K562 (cell line): ENCODE measurements around the gene TAX1BP1. TPM values are rescaled to one million over a fixed set of nuclear protein-coding genes. Genes with fewer than 3 reads are reported as not detected.

Experiments used
- BRCA1 ChIP-seq, 2 experiments: fragments of 450-650 bp in 1 of 2; sonication (generic) in 1 of 2; formaldehyde crosslinking in 1 of 2; IDR thresholded peaks; 2 replicates each; pipeline versions ENCODE4 v1.5.0 to v1.6.1; 2017 to 2020; ENCODE audit warnings: mild to moderate bottlenecking in 1 of 2, missing genetic modification reagents in 1 of 2
- CEBPG ChIP-seq, 3 experiments: fragments of 200-800 bp in 1 of 3; sonication (Bioruptor generic) in 1 of 3; sonication (generic) in 1 of 3; formaldehyde crosslinking in 1 of 3; IDR thresholded peaks in 2 of 3; conservative IDR thresholded peaks in 1 of 3; 2 replicates each; pipeline versions ENCODE4 v1.6.1 to v1.8.0; 2016 to 2022; ENCODE audit warnings: missing compliant biosample characterization in 2 of 3, missing genetic modification characterization in 2 of 3, mild to moderate bottlenecking in 1 of 3, missing genetic modification reagents in 1 of 3
- DNMT1 ChIP-seq: fragments of 450-650 bp; IDR thresholded peaks from 2 replicates; pipeline ENCODE4 v1.6.1; 2016; ENCODE audit warnings: antibody characterized with exemption, mild to moderate bottlenecking
- EGR1 ChIP-seq: fragments of 450-650 bp; conservative IDR thresholded peaks from 2 replicates; pipeline ENCODE4 v1.6.1; 2017; ENCODE audit warnings: mild to moderate bottlenecking
- ETV5 ChIP-seq: sonication (generic); formaldehyde crosslinking; IDR thresholded peaks from 2 replicates; pipeline ENCODE4 v1.4.0; 2020; ENCODE audit warnings: low read depth, mild to moderate bottlenecking, missing genetic modification reagents
- FOSL1 ChIP-seq: fragments of 200-800 bp; sonication (Bioruptor generic); conservative IDR thresholded peaks from 2 replicates; pipeline ENCODE4 v1.6.1; 2016; ENCODE audit warnings: missing genetic modification characterization, missing compliant biosample characterization
- GTF2E2 ChIP-seq: fragments of 200-800 bp; sonication (Bioruptor generic); IDR thresholded peaks from 2 replicates; pipeline ENCODE4 v1.6.1; 2016; ENCODE audit warnings: missing genetic modification characterization, missing compliant biosample characterization
- HDAC6 ChIP-seq: IDR thresholded peaks from 2 replicates; pipeline ENCODE4 v1.6.1; 2012; ENCODE audit warnings: low read depth, mild to moderate bottlenecking, control low read depth, inconsistent platforms, low read length, moderate library complexity
- HIVEP1 ChIP-seq: fragments of 250-450 bp; sonication (Bioruptor Pico); IDR thresholded peaks from 2 replicates; pipeline ENCODE4 v1.4.0; 2020; ENCODE audit warnings: mild to moderate bottlenecking
- HNRNPH1 ChIP-seq: fragments of 200-400 bp; formaldehyde crosslinking; optimal IDR thresholded peaks from 2 replicates; pipeline ENCODE3; 2017; ENCODE audit warnings: low read depth, mild to moderate bottlenecking, low read length, moderate library complexity
- MXI1 ChIP-seq: IDR thresholded peaks from 2 replicates; pipeline ENCODE4 v1.6.1; 2011; ENCODE audit warnings: low read depth, mild to moderate bottlenecking, improper control_type of control experiment, low read length
- PHF8 ChIP-seq: fragments of 200-600 bp; sonication (generic); IDR thresholded peaks from 2 replicates; pipeline ENCODE4 v1.6.1; 2012; ENCODE audit warnings: mixed run types, mild to moderate bottlenecking, inconsistent platforms, low read length, moderate library complexity, borderline replicate concordance
- POLR2AphosphoS5 ChIP-seq: IDR thresholded peaks from 2 replicates; pipeline ENCODE4 v1.6.1; 2011; ENCODE audit warnings: mild to moderate bottlenecking, low read depth, low read length, moderate library complexity; ENCODE audit not compliant: control insufficient read depth, insufficient read depth
- POLR2B ChIP-seq: fragments of 450-650 bp; IDR thresholded peaks from 2 replicates; pipeline ENCODE4 v1.6.1; 2018; ENCODE audit warnings: low read depth; ENCODE audit not compliant: partially characterized antibody
- PRDM10 ChIP-seq: fragments of 450-650 bp; IDR thresholded peaks from 2 replicates; pipeline ENCODE4 v1.6.1; 2018; ENCODE audit not compliant: partially characterized antibody
- RCOR1 ChIP-seq, 2 experiments: IDR thresholded peaks; 2 replicates each; pipeline ENCODE4 v1.6.1; 2012; ENCODE audit warnings: low read depth in 2 of 2, low read length in 2 of 2, borderline replicate concordance in 1 of 2, improper control_type of control experiment in 1 of 2
- THRAP3 ChIP-seq: fragments of 450-650 bp; IDR thresholded peaks from 2 replicates; pipeline ENCODE4 v1.6.1; 2016; ENCODE audit warnings: mild to moderate bottlenecking, inconsistent platforms, borderline replicate concordance
- UBTF ChIP-seq, 2 experiments: IDR thresholded peaks; 2 replicates each; pipeline ENCODE4 v1.6.1; 2012; ENCODE audit warnings: improper control_type of control experiment in 2 of 2, low read depth in 2 of 2, low read length in 2 of 2, borderline replicate concordance in 1 of 2
- polyA plus RNA-seq, 8 experiments: library from polyadenylated mRNA; depleted of rRNA in 4 of 8; stranded (reverse) in 5 of 8; unstranded in 3 of 8; fragments of >200 nt; fragmentation: Nextera tagmentation in 2 of 8; fragmentation: Illumina TruSeq in 1 of 8; extraction: Ambion mirVana in 2 of 8; extraction: Trizol in 1 of 8; gene quantifications; 2 replicates each; pipeline versions ENCODE4 v1.2.1 to v1.2.3, GENCODE V29; 2011 to 2014; ENCODE audit warnings: inconsistent platforms in 1 of 8, missing spikeins in 1 of 8
- total RNA-seq, 7 experiments: library from RNA; depleted of rRNA in 6 of 7; stranded (reverse); fragments of >200 nt in 6 of 7; fragmentation: Illumina TruSeq in 2 of 7; extraction: Trizol in 2 of 7; gene quantifications; 2 replicates each; pipeline versions ENCODE4 v1.2.1 to v1.2.3, GENCODE V29; 2011 to 2021; ENCODE audit warnings: low replicate concordance in 1 of 7
- TF ChIP-seq, protein P1 (sequence below): fragments of 250-450 bp; sonication (Bioruptor Pico); IDR thresholded peaks from 2 replicates; pipeline ENCODE4 v1.8.0; 2021; ENCODE audit warnings: moderate library complexity, mild to moderate bottlenecking, inconsistent platforms
- TF ChIP-seq, protein P2 (sequence below): fragments of 250-450 bp; sonication (Bioruptor Pico); IDR thresholded peaks from 2 replicates; pipeline ENCODE4 v1.5.0; 2021

Gene TAX1BP1
- total and polyA plus RNA-seq, 9 of the 15 experiments (the other 6 are each of a cell fraction or from before 2014, with no cell fraction given): 49.0 to 119 (median 75.9) TPM

GRCh38 chr7:27740449-27741086, 606 bp downstream of the TAX1BP1 start (continued):
- TF ChIP-seq RCOR1 (IDR thresholded peaks at IDR 0.05; ENCODE audit: borderline replicate concordance in 1 of 2, low read depth in 2 of 2, low read length in 2 of 2) (peak in 1 of 2 experiments; percentile 29; a peak in 1 of 4 replicates), EGR1 (peak; percentile 64), PRDM10 (no peak), DNMT1 (no peak), POLR2B (peak; percentile 44), CEBPG (CRISPR knock-in tag; IDR thresholded peaks at IDR 0.05) (no peak), CEBPG (tag; conservative IDR thresholded peaks at IDR 0.05 in 1 of 2, IDR thresholded peaks at IDR 0.05 in 1 of 2) (no peak), THRAP3 (no peak), POLR2AphosphoS5 (peak; percentile 51), BRCA1 (IDR thresholded peaks at IDR 0.05) (no peak), BRCA1 (CRISPR knock-in tag; IDR thresholded peaks at IDR 0.05) (0 out of 2 replicates have a peak, but pooled peaks have one; percentile 4), FOSL1 (tag) (peak; percentile 7; the same call in 1 of the 2 replicates), PHF8 (peak; percentile 23), HNRNPH1 (no peak), ETV5 (no peak), MXI1 (0 out of 2 replicates have a peak, but pooled peaks have one; percentile 37), GTF2E2 (no peak), HDAC6 (no peak), UBTF (IDR thresholded peaks at IDR 0.05; ENCODE audit: borderline replicate concordance in 1 of 2, low read depth in 2 of 2, low read length in 2 of 2) (no peak), HIVEP1 (CRISPR knock-in tag) (no peak)
- TF ChIP-seq, protein P1, sequence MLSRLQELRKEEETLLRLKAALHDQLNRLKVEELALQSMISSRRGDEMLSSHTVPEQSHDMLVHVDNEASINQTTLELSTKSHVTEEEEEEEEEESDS (CRISPR knock-in tag): no peak
- TF ChIP-seq, protein P2, sequence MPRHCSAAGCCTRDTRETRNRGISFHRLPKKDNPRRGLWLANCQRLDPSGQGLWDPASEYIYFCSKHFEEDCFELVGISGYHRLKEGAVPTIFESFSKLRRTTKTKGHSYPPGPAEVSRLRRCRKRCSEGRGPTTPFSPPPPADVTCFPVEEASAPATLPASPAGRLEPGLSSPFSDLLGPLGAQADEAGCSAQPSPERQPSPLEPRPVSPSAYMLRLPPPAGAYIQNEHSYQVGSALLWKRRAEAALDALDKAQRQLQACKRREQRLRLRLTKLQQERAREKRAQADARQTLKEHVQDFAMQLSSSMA (CRISPR knock-in tag): 0 out of 2 replicates have a peak, but pooled peaks have one; percentile 26
